A673 (cell line): ENCODE data around the gene AGR3. TPM values are rescaled to one million over a fixed set of nuclear protein-coding genes. Genes with fewer than 3 reads are reported as not detected.

Experiments
- BruUV-seq: library from RNA; stranded (reverse); fragments of 400-500 nt; replicated peaks from 2 replicates; lab custom pipeline; 2021; lab: Mats Ljungman, UMichigan
- CTCF ChIA-PET: fragments of 300-600 bp; sonication (Branson Sonifier 250); formaldehyde crosslinking; loops from one replicate; lab custom pipeline; 2022; ENCODE audit warnings: antibody characterized with exemption; lab: Charles Lee
- POLR2A ChIA-PET: fragments of 300-600 bp; sonication (Branson Sonifier 250); formaldehyde crosslinking; loops from one replicate; lab custom pipeline; 2022; ENCODE audit warnings: antibody characterized with exemption; ENCODE audit not compliant: low non-redundant PET; lab: Charles Lee
- DNase-seq: peaks from one replicate; pipeline ENCODE4 v3.0.0-alpha.2; 2015; ENCODE audit warnings: low spot score
- H3K27ac ChIP-seq: fragments of 200-600 bp; sonication (generic); 2 replicates; pipeline ENCODE4 v1.5.1; 2016; ENCODE audit warnings: mixed run types, low read depth, mild to moderate bottlenecking, mixed read lengths, antibody characterized with exemption, low read length; ENCODE audit not compliant: poor library complexity, severe bottlenecking
- H3K27me3 ChIP-seq: fragments of 200-600 bp; sonication (generic); replicated peaks from 2 replicates; pipeline ENCODE4 v1.6.1; 2017; ENCODE audit warnings: mixed run types, low read depth, mild to moderate bottlenecking, mixed read lengths, antibody characterized with exemption, low read length; ENCODE audit not compliant: insufficient read depth, poor library complexity
- H3K36me3 ChIP-seq: fragments of 200-600 bp; sonication (generic); 2 replicates; pipeline ENCODE4 v1.6.1; 2016; ENCODE audit warnings: mixed run types, mild to moderate bottlenecking, mixed read lengths, antibody characterized with exemption, low read length; ENCODE audit not compliant: insufficient read depth, poor library complexity, severe bottlenecking
- H3K4me1 ChIP-seq: fragments of 200-600 bp; sonication (generic); 2 replicates; pipeline ENCODE4 v1.6.1; 2017; ENCODE audit warnings: mixed run types, mild to moderate bottlenecking, mixed read lengths, antibody characterized with exemption, low read length; ENCODE audit not compliant: insufficient read depth, poor library complexity, severe bottlenecking
- H3K4me3 ChIP-seq: fragments of 200-600 bp; sonication (generic); 2 replicates; pipeline ENCODE4 v1.5.1; 2016; ENCODE audit warnings: low read depth, mixed run types, mild to moderate bottlenecking, mixed read lengths, low read length; ENCODE audit not compliant: poor library complexity, severe bottlenecking
- H3K9me3 ChIP-seq: fragments of 200-600 bp; sonication (generic); 2 replicates; pipeline ENCODE4 v1.6.1; 2016; ENCODE audit warnings: mixed run types, low read depth, mild to moderate bottlenecking, mixed read lengths, antibody characterized with exemption, low read length; ENCODE audit not compliant: poor library complexity, severe bottlenecking
- EZH2 ChIP-seq: fragments of 200-600 bp; sonication (generic); IDR thresholded peaks from 2 replicates; pipeline ENCODE4 v1.6.1; 2017; ENCODE audit warnings: borderline replicate concordance, low read depth, mild to moderate bottlenecking, mixed read lengths, antibody characterized with exemption, low read length; ENCODE audit not compliant: poor library complexity, severe bottlenecking
- intact Hi-C: fragments of 100-400 bp; cut with micrococcal nuclease; formaldehyde crosslinking; loops from one replicate; pipeline ENCODE4 v1.10.0; 2022; ENCODE audit not compliant: unreplicated experiment
- total RNA-seq: library from RNA; stranded (reverse); gene quantifications from 2 replicates; pipeline ENCODE4 v1.2.3, GENCODE V29; 2021
- TF ChIP-seq, protein P1 (sequence below): fragments of 300-800, 200-600 bp; sonication (generic); conservative IDR thresholded peaks from 2 replicates; pipeline ENCODE4 v1.5.1; 2017; ENCODE audit warnings: low read depth, mild to moderate bottlenecking, antibody characterized with exemption, low read length, moderate library complexity, mixed read lengths

AGR3 gene
- total RNA-seq, 1 experiment from 2014 or later = not detected

DNA sequence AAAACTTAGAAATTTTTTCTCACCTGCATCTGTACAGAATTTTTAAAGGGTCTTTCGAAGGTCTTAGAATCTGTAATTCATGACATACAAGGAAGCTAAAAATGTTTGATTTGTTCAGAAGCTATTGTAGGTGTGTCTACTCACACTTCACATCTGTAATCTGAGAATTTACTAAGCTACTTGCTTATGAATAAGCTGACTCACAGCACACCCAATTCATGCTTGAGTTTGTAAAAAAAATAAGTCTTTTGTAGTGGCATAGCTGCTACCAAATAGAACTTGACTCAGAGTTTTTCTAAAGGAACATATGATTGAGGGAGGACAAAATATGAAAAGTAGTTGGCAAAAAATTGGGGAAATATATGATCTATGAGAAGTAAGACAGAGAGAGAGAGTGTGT lies 64.2 kb downstream of the AGR3 start:
- TF ChIP-seq, protein P1, sequence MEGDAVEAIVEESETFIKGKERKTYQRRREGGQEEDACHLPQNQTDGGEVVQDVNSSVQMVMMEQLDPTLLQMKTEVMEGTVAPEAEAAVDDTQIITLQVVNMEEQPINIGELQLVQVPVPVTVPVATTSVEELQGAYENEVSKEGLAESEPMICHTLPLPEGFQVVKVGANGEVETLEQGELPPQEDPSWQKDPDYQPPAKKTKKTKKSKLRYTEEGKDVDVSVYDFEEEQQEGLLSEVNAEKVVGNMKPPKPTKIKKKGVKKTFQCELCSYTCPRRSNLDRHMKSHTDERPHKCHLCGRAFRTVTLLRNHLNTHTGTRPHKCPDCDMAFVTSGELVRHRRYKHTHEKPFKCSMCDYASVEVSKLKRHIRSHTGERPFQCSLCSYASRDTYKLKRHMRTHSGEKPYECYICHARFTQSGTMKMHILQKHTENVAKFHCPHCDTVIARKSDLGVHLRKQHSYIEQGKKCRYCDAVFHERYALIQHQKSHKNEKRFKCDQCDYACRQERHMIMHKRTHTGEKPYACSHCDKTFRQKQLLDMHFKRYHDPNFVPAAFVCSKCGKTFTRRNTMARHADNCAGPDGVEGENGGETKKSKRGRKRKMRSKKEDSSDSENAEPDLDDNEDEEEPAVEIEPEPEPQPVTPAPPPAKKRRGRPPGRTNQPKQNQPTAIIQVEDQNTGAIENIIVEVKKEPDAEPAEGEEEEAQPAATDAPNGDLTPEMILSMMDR = no peak
- TF ChIP-seq EZH2 = no peak
- H3K27me3 ChIP-seq = no peaks in the 10 kb centered on the region
- DNase-seq = peak; percentile 42
- ChIA-PET CTCF (no interaction called here), POLR2A (no interaction called here)
- no peaks in the 10 kb centered on the region for H3K9me3 ChIP-seq
- peaks cover 5% of the 10 kb centered on the region for H3K4me1 ChIP-seq
- intact Hi-C loops = no loop called here
- H3K4me3 ChIP-seq = no peak overlapping the region
- no peak overlapping the region for H3K27ac ChIP-seq
- no TSS peak for BruUV-seq
- H3K36me3 ChIP-seq = no peaks in the 10 kb centered on the region

DNA sequence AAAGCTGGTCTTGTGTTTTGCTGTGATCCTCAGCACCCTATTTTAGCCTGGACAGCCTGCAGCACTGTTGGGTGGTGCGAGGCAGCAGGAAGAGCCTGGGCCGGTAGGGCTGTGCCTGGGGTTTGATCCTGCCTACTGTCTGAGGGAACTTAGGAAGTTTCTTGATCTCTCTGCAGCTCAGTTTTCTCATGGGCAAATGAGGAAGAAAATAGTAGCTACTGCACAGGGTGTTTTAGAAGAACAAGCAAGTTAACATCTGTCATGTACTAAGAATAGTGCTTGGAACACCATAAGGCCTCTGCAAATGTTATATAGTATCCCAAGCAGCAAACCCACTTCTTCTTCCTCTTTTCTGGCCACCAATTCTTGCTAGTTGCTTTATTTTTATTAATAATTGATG lies 65.0 kb downstream of the AGR3 start:
- H3K36me3 ChIP-seq = no peaks in the 10 kb centered on the region
- DNase-seq = no peak
- intact Hi-C loops = no loop called here
- H3K4me1 ChIP-seq = peaks cover 11% of the 10 kb centered on the region
- no peak for TF ChIP-seq EZH2
- TF ChIP-seq, protein P1 = no peak
- ChIA-PET POLR2A (no interaction called here), CTCF (no interaction called here)
- no peak overlapping the region for H3K27ac ChIP-seq
- H3K4me3 ChIP-seq = no peak overlapping the region
- no peaks in the 10 kb centered on the region for H3K27me3 ChIP-seq
- BruUV-seq = no TSS peak
- H3K9me3 ChIP-seq = no peaks in the 10 kb centered on the region

DNA sequence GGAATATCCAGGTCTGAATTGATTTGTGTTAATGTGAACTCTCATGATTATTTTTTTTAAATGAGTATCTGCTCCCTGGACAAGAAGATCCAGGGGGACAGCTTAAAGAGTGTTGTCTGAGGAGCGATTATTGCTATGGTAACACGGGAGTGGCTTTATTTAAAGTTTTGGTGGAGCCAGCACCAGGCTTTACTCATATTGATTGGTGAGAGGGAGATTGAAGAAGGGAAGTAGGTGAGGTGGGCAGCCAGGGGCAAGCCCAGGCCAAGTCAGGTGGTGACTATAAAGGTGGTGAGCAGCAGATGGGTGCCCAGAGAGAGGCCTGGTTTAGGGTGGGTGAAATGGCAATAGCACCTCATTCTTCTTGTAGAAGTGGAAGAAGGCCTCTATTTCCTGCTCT lies 66.8 kb downstream of the AGR3 start:
- no peaks in the 10 kb centered on the region for H3K27me3 ChIP-seq
- no peak overlapping the region for H3K27ac ChIP-seq
- ChIA-PET CTCF (no interaction called here), POLR2A (no interaction called here)
- no peak for TF ChIP-seq EZH2
- TF ChIP-seq, protein P1 = no peak
- H3K4me3 ChIP-seq = no peak overlapping the region
- intact Hi-C loops = no loop called here
- peaks cover 14% of the 10 kb centered on the region for H3K4me1 ChIP-seq
- DNase-seq = no peak
- no peaks in the 10 kb centered on the region for H3K9me3 ChIP-seq
- no peaks in the 10 kb centered on the region for H3K36me3 ChIP-seq
- no TSS peak for BruUV-seq
